Muscle of arm (tissue), 12 donors: ENCODE measurements around the gene AFF2. TPM values are rescaled to one million over a fixed set of nuclear protein-coding genes. Genes with fewer than 3 reads are reported as not detected.

Source experiments
- DNase-seq: peaks from one replicate; pipeline ENCODE4 v3.0.0-alpha.2; 2013
- polyA plus RNA-seq, 12 donors: library from polyadenylated mRNA; unstranded; fragments of 120-200 nt; gene quantifications; one replicate each; pipeline ENCODE4 v1.2.1, GENCODE V29; 2013; ENCODE audit not compliant: insufficient read length in 12 of 12

AFF2 gene
- polyA plus RNA-seq, 12 donors = 0.91 to 5.1 (median 1.1) TPM; not detected in 2

GRCh38 chrX:148580016-148580415, 79.6 kb downstream of the AFF2 start:
- no peak for DNase-seq

DNA sequence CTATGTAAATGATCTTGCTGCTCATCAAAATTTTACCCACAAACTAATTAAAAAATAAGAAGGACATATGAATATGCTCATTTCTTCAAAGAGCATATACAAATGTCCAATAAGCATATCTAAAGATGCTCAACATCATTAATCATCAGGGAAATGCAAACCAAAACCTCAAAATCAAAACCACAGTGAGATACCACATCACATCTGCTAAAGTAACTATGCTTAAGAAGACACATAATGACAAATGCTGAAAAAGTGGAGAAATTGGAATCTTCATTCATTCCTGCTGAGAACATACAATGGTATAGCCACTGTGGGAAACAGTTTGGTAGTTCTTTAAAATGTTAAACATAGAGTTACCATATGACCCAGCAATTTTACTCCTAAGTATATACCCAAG, 81.9 kb downstream of the AFF2 start:
- no peak for DNase-seq

DNA sequence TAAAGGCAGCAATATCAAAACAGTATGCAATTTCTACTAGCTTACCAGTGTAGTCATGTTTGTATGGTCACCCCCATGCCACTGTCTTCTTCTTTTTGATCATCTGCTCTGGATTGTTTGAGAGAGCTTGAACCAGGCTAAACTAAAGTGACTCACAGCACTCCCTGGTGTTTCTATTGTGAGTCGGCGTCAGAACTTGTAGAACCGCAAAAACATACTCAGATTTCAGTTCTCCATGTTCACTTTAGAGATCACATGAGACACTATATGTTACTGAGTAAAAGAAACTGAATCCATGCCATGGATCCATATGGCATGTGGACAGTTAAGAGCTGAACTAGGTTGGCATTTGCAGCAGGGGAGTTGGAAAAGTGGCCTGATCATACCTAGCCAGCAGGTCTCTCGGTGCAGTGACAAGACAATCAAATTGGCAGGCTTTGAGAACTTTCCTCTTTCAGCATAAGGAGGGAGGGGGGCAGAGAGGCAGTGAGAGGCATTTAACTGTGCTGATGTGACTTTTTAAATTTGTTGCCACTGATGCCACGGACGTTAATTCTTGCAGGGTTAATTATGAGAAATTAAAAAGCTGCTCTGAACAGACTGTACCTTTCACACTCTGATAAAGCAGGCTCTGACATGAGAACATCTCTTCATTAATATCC, 88.4 kb downstream of the AFF2 start:
- no peak for DNase-seq

DNA sequence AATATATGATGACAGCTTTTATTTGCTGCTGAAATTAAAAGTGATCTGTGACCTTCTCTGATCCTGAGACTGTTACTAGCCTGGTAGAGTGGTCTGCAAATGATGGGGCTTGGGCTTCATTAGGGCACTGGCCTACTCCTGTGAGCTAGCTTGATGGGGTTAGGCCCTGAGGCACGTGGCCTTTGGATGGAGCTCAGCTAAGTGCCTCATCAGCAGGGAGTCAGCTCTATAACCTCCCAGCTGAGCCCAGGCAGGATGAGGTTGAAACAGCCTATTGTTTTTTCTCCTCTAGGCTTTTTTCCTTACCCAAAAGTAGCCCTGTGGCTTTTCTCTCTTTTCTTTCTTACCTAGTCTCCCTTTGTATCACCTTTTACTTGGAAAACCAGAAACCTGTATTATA, 92.2 kb downstream of the AFF2 start:
- no peak for DNase-seq

DNA sequence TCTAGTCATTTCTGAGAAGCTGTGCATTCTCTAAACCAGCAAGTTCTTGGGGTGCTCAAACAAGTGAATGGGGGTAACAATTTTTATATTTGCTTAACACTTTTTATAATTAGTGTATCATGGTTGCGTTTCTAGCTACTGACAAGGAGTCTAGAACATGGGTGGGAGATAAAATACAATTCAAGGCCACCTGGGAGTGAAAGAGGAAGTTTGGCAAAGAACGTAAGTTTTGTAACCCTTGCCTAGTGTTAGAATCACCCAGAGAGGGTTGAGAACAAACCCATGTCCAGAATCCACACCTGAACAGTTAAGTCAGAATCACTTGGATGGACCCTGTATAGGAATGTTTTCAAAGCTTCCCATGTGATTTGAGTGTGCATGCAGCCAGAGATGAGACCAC, 92.7 kb downstream of the AFF2 start:
- no peak for DNase-seq

DNA sequence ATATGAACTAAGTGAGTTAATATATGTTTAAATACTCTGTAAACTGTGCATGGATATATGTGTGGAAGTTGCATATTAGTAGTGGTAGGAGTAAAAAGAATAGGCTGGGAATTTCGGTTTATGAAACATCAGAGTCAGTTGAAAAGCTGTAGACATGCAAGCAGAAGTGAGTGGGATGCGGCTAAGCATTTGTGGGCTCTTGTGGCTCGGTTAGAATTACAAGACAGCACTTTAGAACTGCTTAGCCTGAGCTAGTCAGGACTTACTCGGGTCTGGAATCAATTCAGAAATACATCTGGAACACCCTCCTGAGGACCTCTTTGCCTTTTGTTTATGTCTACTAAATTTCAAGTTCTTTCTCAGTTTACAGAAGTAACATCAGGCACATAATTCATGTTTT, 93.6 kb downstream of the AFF2 start:
- no peak for DNase-seq

- no peak for DNase-seq
Measured at GRCh38 chrX:148599404-148599803, 99.0 kb downstream of the AFF2 start.

- DNase-seq = no peak
Measured at GRCh38 chrX:148600131-148600530, 99.7 kb downstream of the AFF2 start.

DNA sequence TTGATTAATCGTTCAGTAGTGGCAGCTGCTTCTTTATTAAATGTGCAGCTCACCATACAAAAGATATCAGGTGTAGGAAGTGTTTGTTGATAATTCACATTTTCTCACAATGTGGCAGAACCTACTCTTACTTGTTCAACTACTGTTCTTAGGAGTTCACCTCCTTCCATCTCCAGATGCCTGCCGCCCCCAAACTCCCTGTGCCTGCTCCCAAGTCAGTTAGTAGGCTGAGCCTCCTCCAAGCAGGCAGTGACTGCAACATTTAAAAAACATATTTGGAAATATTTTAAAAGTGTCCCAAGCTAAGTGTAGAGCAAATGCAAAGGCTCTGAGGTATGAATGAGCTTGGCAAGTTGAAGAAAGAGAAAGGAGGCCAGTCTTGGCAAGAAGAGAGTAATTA, 100.2 kb downstream of the AFF2 start:
- DNase-seq = no peak

- no peak for DNase-seq
Measured at GRCh38 chrX:148601034-148601433, 100.6 kb downstream of the AFF2 start.

GRCh38 chrX:148609515-148610327, 109.3 kb downstream of the AFF2 start:
- DNase-seq = no peak

DNA sequence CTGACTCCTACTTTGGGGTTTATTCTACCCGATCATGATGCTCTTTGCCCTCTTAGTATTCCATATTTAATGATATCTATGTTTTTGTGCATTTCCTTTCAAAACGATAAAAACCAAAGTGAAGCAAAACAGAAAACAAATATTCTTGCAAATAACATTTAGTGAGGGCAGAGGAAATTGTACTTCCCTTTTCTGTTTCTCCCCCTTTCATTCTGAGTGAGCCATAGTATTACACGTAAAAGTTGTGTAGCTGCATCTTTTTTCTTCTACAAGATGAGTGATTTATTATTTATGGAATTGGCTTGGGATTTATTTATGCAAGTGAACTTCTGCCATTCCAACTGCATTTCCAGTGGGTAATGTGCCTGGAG, 109.9 kb downstream of the AFF2 start:
- no peak for DNase-seq

- no peak for DNase-seq
Measured at GRCh38 chrX:148611993-148612392, 111.6 kb downstream of the AFF2 start.

DNA sequence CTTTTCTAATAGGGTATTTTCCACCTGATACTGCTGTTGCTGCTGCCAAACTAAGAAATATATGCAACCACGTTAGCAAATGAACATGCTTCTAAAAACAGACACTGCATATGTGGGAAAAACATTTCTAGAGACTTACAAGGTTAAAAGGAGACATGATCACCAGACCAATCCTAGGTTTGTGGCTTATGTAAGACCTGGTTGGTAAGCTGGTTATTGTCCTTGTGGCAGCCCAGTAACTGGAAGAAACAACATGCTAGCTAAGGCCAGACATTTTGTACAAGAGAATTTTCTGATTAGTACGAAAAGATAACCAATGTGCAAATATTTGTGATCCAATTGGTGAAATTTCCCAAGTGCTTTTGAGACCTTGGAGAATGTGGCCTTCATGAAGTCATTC, 112.0 kb downstream of the AFF2 start:
- no peak for DNase-seq

DNA sequence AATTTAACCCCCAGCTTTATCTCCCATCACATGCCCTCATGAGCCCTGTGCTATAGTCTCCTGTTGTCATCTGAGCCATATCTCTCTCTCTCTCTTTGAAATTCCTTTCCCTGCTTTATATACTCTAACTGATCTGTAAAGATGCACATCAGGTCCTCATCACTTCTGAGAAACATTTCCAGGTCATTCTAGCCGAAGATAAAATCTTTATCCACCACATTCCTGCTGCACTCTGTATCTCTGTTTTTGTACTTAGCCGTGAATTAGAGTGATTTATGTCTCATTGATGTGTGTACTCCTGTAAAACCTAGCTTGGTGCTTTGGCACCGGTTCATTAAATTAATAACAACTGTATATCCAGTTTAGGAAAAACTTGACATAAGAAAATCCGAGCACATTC, 113.2 kb downstream of the AFF2 start:
- no peak for DNase-seq

GRCh38 chrX:148615491-148615890, 115.1 kb downstream of the AFF2 start:
- DNase-seq = no peak

GRCh38 chrX:148618470-148619445, 118.3 kb downstream of the AFF2 start:
- no peak for DNase-seq

DNA sequence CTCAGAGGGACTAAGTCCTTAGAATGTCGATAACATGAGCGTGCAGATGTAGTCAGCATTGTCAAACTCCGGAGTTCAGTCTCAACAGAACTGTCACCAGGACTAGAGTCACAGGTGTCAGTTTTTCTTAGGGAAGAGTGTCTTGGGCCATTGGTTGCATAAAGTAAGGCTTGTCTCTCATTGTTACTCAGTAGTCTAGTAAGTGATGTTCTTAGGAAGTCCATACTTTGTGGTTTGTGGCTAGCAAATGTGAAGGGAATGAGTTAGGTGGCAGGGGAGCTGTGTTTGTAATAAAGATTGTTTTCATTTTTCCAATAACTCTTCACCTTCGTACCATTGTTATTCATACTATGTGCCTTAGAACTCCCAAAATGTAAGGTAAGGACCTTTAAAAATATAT, 119.6 kb downstream of the AFF2 start:
- no peak for DNase-seq

GRCh38 chrX:148624951-148625474, 124.6 kb downstream of the AFF2 start:
- no peak for DNase-seq

DNA sequence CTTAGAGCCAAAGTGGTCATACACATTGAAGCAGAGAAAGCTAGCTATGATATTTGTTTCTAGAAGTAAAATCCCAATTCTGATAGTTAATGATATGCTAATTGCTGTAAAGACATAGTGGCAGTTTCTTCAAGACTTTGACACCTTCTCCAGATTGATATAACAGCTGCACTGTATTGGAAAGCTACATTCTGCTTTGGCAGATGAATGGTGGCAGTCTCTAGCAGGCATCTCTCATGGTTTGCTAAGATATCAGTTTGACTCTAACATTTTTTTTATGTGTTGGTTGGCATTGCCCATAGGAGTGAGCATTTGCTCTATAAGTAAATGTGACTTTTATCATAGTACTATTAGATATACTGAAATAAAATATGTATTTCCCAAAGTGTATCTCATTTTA, 128.2 kb downstream of the AFF2 start:
- DNase-seq = no peak

DNA sequence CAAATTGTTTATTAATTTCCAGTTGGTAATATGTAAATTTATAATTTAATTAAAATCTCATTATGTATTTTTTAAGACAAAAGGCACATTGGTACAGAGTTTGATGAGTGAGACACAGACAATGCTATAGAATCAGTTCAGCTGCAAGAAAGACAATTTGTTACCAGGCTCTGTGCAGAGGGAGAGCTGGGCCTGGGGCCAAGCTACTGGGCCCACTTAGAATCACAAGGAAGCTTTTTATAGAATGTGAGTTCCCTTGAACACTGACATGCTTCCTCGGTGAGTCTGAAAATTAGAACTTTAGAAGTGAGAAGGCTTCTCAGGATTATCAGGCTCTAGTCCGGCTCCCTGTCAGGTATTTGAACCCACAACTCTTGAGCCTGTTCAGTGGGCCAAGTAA, 129.0 kb downstream of the AFF2 start:
- DNase-seq = no peak

- DNase-seq = no peak
Measured at GRCh38 chrX:148632444-148632843, 132.0 kb downstream of the AFF2 start.
